Measurements from ENCODE around the gene MRGPRD. TPM values are rescaled to one million over a fixed set of nuclear protein-coding genes. Genes with fewer than 3 reads are reported as not detected.

Gene MRGPRD
- total and polyA plus RNA-seq, 4 donors, result not detected

DNA sequence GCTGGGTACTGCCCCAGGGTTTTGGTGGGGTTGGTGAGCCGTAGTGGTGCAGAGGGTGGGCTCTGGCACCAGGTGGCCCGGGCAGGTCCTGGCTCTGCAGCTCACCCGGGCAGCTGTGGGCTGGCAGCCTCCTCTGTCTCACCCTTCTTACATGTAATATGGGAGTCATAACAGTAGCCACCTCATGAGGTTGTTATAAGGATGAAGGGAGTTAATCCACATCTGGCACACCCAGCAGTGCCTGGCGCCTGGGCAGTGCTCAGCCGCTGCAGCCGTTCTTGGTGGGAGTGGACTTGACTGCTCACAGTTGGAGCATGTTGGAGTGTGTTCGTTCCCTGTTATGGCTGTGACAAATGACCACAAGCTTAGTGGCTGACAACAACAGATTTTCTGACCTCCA lies 48.4 kb downstream of the MRGPRD start:
- no peak for DNase-seq (ENCODE audit: low spot score)
- no peaks in the 10 kb centered on the region for H3K9me3 ChIP-seq (ENCODE audit: control insufficient read depth in 4 of 4, low read length in 3 of 4)
- no peak overlapping the region for H3K9ac ChIP-seq (ENCODE audit: low read depth in 1 of 2, low read length in 2 of 2)
- H3K4me1 ChIP-seq (ENCODE audit: control insufficient read depth in 4 of 4, insufficient read depth in 4 of 4, low read length in 3 of 4), result no peaks in the 10 kb centered on the region
- peaks cover 22 to 68% (median 34%) of the 10 kb centered on the region in 4 donors for H3K36me3 ChIP-seq (ENCODE audit: control insufficient read depth in 4 of 4, insufficient read depth in 3 of 4, low read depth in 1 of 4, low read length in 3 of 4)
- H3K4me3 ChIP-seq (ENCODE audit: low read depth in 1 of 3, low read length in 3 of 3), result no peak overlapping the region
- H3K27me3 ChIP-seq (ENCODE audit: control insufficient read depth in 4 of 4, insufficient read depth in 4 of 4, low read length in 3 of 4), result no peaks in the 10 kb centered on the region
- TF ChIP-seq SP1 (IDR thresholded peaks at IDR 0.05) (no peak), GABPA (IDR thresholded peaks at IDR 0.05 in 1 of 2, conservative IDR thresholded peaks at IDR 0.05 in 1 of 2) (no peak), JUND (IDR thresholded peaks at IDR 0.05) (no peak), RAD21 (IDR thresholded peaks at IDR 0.05) (no peak), TAF1 (conservative IDR thresholded peaks at IDR 0.05) (no peak), FOXA1 (IDR thresholded peaks at IDR 0.05) (no peak), HNF4A (conservative IDR thresholded peaks at IDR 0.05) (no peak)
- TF ChIP-seq, protein P1, sequence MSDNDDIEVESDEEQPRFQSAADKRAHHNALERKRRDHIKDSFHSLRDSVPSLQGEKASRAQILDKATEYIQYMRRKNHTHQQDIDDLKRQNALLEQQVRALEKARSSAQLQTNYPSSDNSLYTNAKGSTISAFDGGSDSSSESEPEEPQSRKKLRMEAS (IDR thresholded peaks at IDR 0.05), result no peak
- TF ChIP-seq, protein P2, sequence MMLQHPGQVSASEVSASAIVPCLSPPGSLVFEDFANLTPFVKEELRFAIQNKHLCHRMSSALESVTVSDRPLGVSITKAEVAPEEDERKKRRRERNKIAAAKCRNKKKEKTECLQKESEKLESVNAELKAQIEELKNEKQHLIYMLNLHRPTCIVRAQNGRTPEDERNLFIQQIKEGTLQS (IDR thresholded peaks at IDR 0.05), result no peak
- 95% methylated on average over 7 of the region's 7 CpGs for WGBS
- H3K27ac ChIP-seq (ENCODE audit: low read depth in 1 of 2, low read length in 2 of 2), result no peak overlapping the region

DNA sequence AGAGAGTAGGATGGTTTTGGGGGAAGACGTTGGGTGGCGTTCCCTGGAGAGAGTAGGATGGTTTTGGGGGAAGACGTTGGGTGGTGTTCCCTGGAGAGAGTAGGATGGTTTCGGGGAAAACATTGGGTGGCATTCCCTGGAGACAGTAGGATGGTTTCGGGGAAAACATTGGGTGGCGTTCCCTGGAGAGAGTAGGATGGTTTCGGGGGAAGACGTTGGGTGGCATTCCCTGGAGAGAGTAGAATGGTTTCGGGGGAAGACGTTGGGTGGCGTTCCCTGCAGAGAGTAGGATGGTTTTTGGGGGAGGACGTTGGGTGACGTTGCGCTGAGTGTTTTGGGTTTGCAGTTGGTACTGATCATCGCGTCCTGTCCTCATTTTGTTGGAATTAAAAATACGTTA lies 48.9 kb downstream of the MRGPRD start:
- Histone ChIP-seq H3K27ac (ENCODE audit: low read depth in 1 of 2, low read length in 2 of 2) (no peak overlapping the region), H3K4me1 (ENCODE audit: control insufficient read depth in 4 of 4, insufficient read depth in 4 of 4, low read length in 3 of 4) (no peaks in the 10 kb centered on the region), H3K27me3 (ENCODE audit: control insufficient read depth in 4 of 4, insufficient read depth in 4 of 4, low read length in 3 of 4) (no peaks in the 10 kb centered on the region), H3K9ac (ENCODE audit: low read depth in 1 of 2, low read length in 2 of 2) (no peak overlapping the region), H3K9me3 (ENCODE audit: control insufficient read depth in 4 of 4, low read length in 3 of 4) (no peaks in the 10 kb centered on the region), H3K36me3 (ENCODE audit: control insufficient read depth in 4 of 4, insufficient read depth in 3 of 4, low read depth in 1 of 4, low read length in 3 of 4) (peaks cover 21 to 68% (median 30%) of the 10 kb centered on the region in 4 donors), H3K4me3 (ENCODE audit: low read depth in 1 of 3, low read length in 3 of 3) (no peak overlapping the region)
- no peak for DNase-seq (ENCODE audit: low spot score)
- no peak for TF ChIP-seq SP1 (IDR thresholded peaks at IDR 0.05)
- WGBS, result 90% methylated on average over 17 of the region's 17 CpGs

DNA sequence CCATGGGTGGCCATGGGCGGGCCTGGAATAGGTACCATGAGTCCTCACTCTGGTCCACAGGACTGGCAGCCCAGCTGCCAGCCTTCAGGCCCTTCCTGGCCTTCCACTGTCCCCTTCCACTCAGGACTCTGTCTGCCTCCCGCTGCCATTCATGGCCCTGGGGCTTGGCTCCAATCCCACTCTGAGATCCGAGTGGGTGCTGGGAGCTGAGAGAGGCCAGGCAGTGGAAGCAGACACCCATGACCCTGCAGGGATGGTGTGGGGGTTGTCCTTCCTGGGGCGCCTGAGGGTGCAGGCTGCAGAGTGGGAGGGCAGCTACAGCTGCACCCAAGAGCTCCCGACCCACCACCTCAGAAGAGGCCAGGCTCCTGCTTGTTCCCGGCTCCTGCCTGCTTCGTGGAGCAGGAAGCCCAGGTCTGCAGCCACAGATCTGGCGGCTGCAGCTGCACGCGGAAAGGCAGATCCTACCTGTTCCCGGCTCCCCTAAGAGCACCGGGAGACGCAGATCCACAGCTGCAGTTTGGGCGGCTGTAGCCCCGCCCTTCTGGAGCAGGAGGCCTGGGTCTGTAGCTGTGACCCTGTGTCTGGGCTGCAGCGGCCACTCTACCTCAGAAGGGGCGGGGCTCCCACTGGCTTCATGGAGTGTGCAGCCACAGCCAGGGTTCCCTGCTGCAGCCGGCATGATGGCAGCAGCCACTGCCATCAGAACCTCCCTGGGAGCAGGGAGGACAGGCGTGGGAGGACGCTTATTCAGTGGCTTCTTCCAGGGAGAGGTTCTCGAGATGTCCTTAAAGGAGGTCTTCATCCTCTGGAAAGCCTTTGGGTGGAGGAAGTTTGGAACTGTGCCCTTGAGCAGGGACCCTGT lies 49.6 kb downstream of the MRGPRD start:
- TF ChIP-seq, protein P1 (IDR thresholded peaks at IDR 0.05), result no peak
- TF ChIP-seq, protein P2 (IDR thresholded peaks at IDR 0.05), result no peak
- TF ChIP-seq FOXA2 (IDR thresholded peaks at IDR 0.05), result no peak
- TF ChIP-seq, protein P3, sequence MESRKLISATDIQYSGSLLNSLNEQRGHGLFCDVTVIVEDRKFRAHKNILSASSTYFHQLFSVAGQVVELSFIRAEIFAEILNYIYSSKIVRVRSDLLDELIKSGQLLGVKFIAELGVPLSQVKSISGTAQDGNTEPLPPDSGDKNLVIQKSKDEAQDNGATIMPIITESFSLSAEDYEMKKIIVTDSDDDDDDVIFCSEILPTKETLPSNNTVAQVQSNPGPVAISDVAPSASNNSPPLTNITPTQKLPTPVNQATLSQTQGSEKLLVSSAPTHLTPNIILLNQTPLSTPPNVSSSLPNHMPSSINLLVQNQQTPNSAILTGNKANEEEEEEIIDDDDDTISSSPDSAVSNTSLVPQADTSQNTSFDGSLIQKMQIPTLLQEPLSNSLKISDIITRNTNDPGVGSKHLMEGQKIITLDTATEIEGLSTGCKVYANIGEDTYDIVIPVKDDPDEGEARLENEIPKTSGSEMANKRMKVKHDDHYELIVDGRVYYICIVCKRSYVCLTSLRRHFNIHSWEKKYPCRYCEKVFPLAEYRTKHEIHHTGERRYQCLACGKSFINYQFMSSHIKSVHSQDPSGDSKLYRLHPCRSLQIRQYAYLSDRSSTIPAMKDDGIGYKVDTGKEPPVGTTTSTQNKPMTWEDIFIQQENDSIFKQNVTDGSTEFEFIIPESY (IDR thresholded peaks at IDR 0.05), result no peak
- no peak for TF ChIP-seq NR2F2 (IDR thresholded peaks at IDR 0.05)
- no peak for TF ChIP-seq GABPA (IDR thresholded peaks at IDR 0.05 in 1 of 2, conservative IDR thresholded peaks at IDR 0.05 in 1 of 2)
- no peak for TF ChIP-seq EGR1 (IDR thresholded peaks at IDR 0.05; ENCODE audit: low read depth in 2 of 2)
- TF ChIP-seq HNF4G (IDR thresholded peaks at IDR 0.05), result no peak
- no peak for TF ChIP-seq HNF4A (conservative IDR thresholded peaks at IDR 0.05)
- no peak overlapping the region for H3K4me3 ChIP-seq (ENCODE audit: low read depth in 1 of 3, low read length in 3 of 3)
- no peaks in the 10 kb centered on the region for H3K27me3 ChIP-seq (ENCODE audit: control insufficient read depth in 4 of 4, insufficient read depth in 4 of 4, low read length in 3 of 4)
- H3K9me3 ChIP-seq (ENCODE audit: control insufficient read depth in 4 of 4, low read length in 3 of 4), result no peaks in the 10 kb centered on the region
- 97% methylated on average over 21 of the region's 21 CpGs for WGBS
- H3K9ac ChIP-seq (ENCODE audit: low read depth in 1 of 2, low read length in 2 of 2), result no peak overlapping the region
- H3K4me1 ChIP-seq (ENCODE audit: control insufficient read depth in 4 of 4, insufficient read depth in 4 of 4, low read length in 3 of 4), result no peaks in the 10 kb centered on the region
- no peak overlapping the region for H3K27ac ChIP-seq (ENCODE audit: low read depth in 1 of 2, low read length in 2 of 2)
- no peak for DNase-seq (ENCODE audit: low spot score)
- peaks cover 15 to 65% (median 28%) of the 10 kb centered on the region in 4 donors for H3K36me3 ChIP-seq (ENCODE audit: control insufficient read depth in 4 of 4, insufficient read depth in 3 of 4, low read depth in 1 of 4, low read length in 3 of 4)

Other genes with a start within 250 kb of the MRGPRD start
- gene TESMIN, start 229.5 kb downstream of the MRGPRD start, total RNA-seq, result 1 to 10 TPM in 1 of 2 donors, under 1 TPM in 1; 0.42 to 2.5 TPM
- under 1 TPM; 0.27 to 0.82 TPM for gene TESMIN, start 229.5 kb downstream of the MRGPRD start, polyA plus RNA-seq
- gene CPT1A, start 139.1 kb downstream of the MRGPRD start, total RNA-seq, result 100 to 1,000 TPM in 1 of 2 donors, 10 to 100 TPM in 1; 48.0 to 232 TPM
- gene CPT1A, start 139.1 kb downstream of the MRGPRD start, polyA plus RNA-seq, result 10 to 100 TPM; 17.2 to 73.9 TPM
- 10 to 100 TPM; 22.3 to 22.8 TPM for gene MRPL21, start 77.2 kb downstream of the MRGPRD start, total RNA-seq
- gene MRPL21, start 77.2 kb downstream of the MRGPRD start, polyA plus RNA-seq, result 10 to 100 TPM; 48.1 to 76.8 TPM
- 10 to 100 TPM in 1 of 2 donors, 1 to 10 TPM in 1; 6.1 to 14.0 TPM for gene IGHMBP2, start 77.1 kb downstream of the MRGPRD start, total RNA-seq
- 1 to 10 TPM; 5.7 to 7.8 TPM for gene IGHMBP2, start 77.1 kb downstream of the MRGPRD start, polyA plus RNA-seq
- gene MRGPRF, start 32.3 kb upstream of the MRGPRD start, total RNA-seq, result 1 to 10 TPM; 1.9 to 3.0 TPM
- 1 to 10 TPM; 1.1 to 4.8 TPM for gene MRGPRF, start 32.3 kb upstream of the MRGPRD start, polyA plus RNA-seq
- 10 to 100 TPM; 15.2 to 20.8 TPM for gene TPCN2, start 67.9 kb upstream of the MRGPRD start, total RNA-seq
- gene TPCN2, start 67.9 kb upstream of the MRGPRD start, polyA plus RNA-seq, result 1 to 10 TPM; 6.4 to 9.0 TPM
- gene SMIM38, start 174.9 kb upstream of the MRGPRD start, total RNA-seq, result 1 to 10 TPM in 1 of 2 donors, under 1 TPM in 1; 0.08 to 1.7 TPM
- gene SMIM38, start 174.9 kb upstream of the MRGPRD start, polyA plus RNA-seq, result under 1 TPM; 0.03 to 0.06 TPM